ENCODE results near the gene RAB4A.
"Not testable (repeated sequence)": the region's sequence is repeated elsewhere in the genome, so short reads cannot be mapped to it uniquely, and the experiment has no call there.

The RAB4A gene

DNA sequence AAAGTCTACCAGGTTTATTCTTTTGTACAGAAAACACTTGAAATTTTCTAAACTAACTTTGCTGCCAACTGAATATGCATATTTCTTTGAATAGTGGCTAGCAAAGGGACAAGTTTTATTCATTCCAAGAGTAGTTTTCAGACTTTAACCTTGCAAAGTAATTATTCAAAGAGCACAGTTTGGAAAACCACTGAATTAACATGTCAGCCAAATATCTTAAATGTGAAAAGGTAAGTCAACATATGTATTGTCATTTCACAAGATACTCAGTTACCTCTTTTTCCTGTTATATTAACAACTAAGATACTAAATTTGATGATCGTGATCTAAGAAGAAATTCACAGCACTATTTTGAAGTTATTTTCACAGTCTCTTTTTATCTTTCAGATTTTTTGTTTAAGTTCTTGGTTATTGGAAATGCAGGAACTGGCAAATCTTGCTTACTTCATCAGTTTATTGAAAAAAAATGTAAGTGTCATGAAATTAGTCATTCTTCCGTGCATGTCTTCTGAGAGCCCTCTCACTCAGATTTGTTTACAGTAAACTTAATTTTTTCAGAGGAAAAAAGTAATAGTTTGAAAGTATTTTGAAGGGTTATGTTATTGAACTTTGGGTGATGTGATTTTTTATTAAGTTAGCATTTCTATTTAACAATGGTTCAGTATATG is 15.3 kb downstream of the RAB4A start:
- no peak overlapping the region for H2AFZ ChIP-seq (ENCODE audit: low read length)
- no peaks in the 10 kb centered on the region for H3K9me2 ChIP-seq (replicated peaks; ENCODE audit: insufficient read depth, low read length)
- H3K4me3 ChIP-seq (ENCODE audit: low read length) = no peak overlapping the region
- H3K9ac ChIP-seq (ENCODE audit: low read length) = no peak overlapping the region
- 0 out of 2 replicates have a peak, but pooled peaks cover 3% of the 10 kb centered on the region for H4K20me1 ChIP-seq (ENCODE audit: insufficient read depth, low read length)
- H3F3A ChIP-seq (ENCODE audit: insufficient read depth, low read length) = no peaks in the 10 kb centered on the region
- no peaks in the 10 kb centered on the region for H3K4me1 ChIP-seq (ENCODE audit: low read length)
- H3K9me3 ChIP-seq (replicated peaks; ENCODE audit: insufficient read depth, low read length) = no peaks in the 10 kb centered on the region
- TF ChIP-seq EZH2 (optimal IDR thresholded peaks at IDR 0.05; ENCODE audit: low read depth, low read length) = no peak
- TF ChIP-seq EZH2phosphoT487 (IDR thresholded peaks at IDR 0.05; ENCODE audit: low read length) = no peak
- TF ChIP-seq, protein P1, sequence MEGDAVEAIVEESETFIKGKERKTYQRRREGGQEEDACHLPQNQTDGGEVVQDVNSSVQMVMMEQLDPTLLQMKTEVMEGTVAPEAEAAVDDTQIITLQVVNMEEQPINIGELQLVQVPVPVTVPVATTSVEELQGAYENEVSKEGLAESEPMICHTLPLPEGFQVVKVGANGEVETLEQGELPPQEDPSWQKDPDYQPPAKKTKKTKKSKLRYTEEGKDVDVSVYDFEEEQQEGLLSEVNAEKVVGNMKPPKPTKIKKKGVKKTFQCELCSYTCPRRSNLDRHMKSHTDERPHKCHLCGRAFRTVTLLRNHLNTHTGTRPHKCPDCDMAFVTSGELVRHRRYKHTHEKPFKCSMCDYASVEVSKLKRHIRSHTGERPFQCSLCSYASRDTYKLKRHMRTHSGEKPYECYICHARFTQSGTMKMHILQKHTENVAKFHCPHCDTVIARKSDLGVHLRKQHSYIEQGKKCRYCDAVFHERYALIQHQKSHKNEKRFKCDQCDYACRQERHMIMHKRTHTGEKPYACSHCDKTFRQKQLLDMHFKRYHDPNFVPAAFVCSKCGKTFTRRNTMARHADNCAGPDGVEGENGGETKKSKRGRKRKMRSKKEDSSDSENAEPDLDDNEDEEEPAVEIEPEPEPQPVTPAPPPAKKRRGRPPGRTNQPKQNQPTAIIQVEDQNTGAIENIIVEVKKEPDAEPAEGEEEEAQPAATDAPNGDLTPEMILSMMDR (IDR thresholded peaks at IDR 0.05; ENCODE audit: low read length) = no peak
- DNase-seq = no peak
- no peak overlapping the region for H3K27ac ChIP-seq (ENCODE audit: low read length)
- no peak overlapping the region for H3K4me2 ChIP-seq (ENCODE audit: low read depth, low read length)
- peaks cover 51% of the 10 kb centered on the region for H3K79me2 ChIP-seq (ENCODE audit: low read length)
- no peaks in the 10 kb centered on the region for H3K36me3 ChIP-seq (replicated peaks; ENCODE audit: insufficient read depth, low read length)
- no peaks in the 10 kb centered on the region for H3K27me3 ChIP-seq (replicated peaks; ENCODE audit: insufficient read depth, low read length)

DNA sequence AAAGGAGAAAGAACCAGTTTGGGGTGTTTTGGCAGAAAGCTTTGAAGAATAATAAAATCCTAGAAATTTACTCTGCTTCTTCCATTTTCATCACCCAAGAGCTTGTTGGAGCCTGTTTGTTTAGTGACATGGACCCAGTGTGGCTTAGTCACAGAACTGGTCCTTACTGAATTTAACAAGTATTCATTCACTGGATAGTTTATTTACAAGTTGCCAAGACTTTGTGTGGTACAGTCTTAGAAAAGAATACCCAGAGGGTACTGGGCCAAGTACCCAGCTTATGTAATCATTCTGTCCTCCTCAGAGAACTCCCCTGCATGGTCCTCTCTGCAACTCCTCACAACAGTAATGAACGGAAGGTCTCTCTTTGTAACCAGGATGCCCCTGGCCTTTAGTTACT is 16.4 kb downstream of the RAB4A start:
- Histone ChIP-seq H3K9me3 (replicated peaks; ENCODE audit: insufficient read depth, low read length) (no peaks in the 10 kb centered on the region), H3K9ac (ENCODE audit: low read length) (no peak overlapping the region), H3K36me3 (replicated peaks; ENCODE audit: insufficient read depth, low read length) (no peaks in the 10 kb centered on the region), H3K4me3 (ENCODE audit: low read length) (no peak overlapping the region), H3F3A (ENCODE audit: insufficient read depth, low read length) (no peaks in the 10 kb centered on the region), H3K27me3 (replicated peaks; ENCODE audit: insufficient read depth, low read length) (no peaks in the 10 kb centered on the region), H3K27ac (ENCODE audit: low read length) (no peak overlapping the region), H2AFZ (ENCODE audit: low read length) (no peak overlapping the region), H3K9me2 (replicated peaks; ENCODE audit: insufficient read depth, low read length) (no peaks in the 10 kb centered on the region), H3K4me2 (ENCODE audit: low read depth, low read length) (no peak overlapping the region), H3K4me1 (ENCODE audit: low read length) (no peaks in the 10 kb centered on the region), H3K79me2 (ENCODE audit: low read length) (peaks cover 43% of the 10 kb centered on the region), H4K20me1 (ENCODE audit: insufficient read depth, low read length) (0 out of 2 replicates have a peak, but pooled peaks cover 3% of the 10 kb centered on the region)
- TF ChIP-seq EZH2phosphoT487 (IDR thresholded peaks at IDR 0.05; ENCODE audit: low read length) = no peak
- no peak for DNase-seq

DNA sequence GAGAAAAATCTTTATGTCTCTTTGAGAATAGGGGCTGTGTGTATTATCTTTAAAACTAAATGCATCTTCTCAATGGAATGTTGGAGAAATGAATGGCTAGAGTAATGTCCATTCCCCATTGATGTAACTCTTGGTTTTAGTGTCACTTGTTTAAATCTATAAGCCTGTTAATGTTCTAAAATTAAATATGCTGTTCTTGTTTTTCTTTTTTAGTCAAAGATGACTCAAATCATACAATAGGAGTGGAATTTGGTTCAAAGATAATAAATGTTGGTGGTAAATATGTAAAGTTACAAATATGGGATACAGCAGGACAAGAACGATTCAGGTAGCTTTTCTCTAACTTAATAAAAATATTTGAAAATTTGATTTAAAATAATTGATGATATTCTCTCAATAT is 17.6 kb downstream of the RAB4A start:
- Histone ChIP-seq H3K9me2 (replicated peaks; ENCODE audit: insufficient read depth, low read length) (no peaks in the 10 kb centered on the region), H3K4me1 (ENCODE audit: low read length) (no peaks in the 10 kb centered on the region), H3K9me3 (replicated peaks; ENCODE audit: insufficient read depth, low read length) (no peaks in the 10 kb centered on the region), H3K27ac (ENCODE audit: low read length) (no peak overlapping the region), H2AFZ (ENCODE audit: low read length) (no peak overlapping the region), H4K20me1 (ENCODE audit: insufficient read depth, low read length) (0 out of 2 replicates have a peak, but pooled peaks cover 3% of the 10 kb centered on the region), H3K27me3 (replicated peaks; ENCODE audit: insufficient read depth, low read length) (no peaks in the 10 kb centered on the region), H3F3A (ENCODE audit: insufficient read depth, low read length) (no peaks in the 10 kb centered on the region), H3K4me2 (ENCODE audit: low read depth, low read length) (no peak overlapping the region), H3K4me3 (ENCODE audit: low read length) (no peak overlapping the region), H3K79me2 (ENCODE audit: low read length) (peaks cover 30% of the 10 kb centered on the region), H3K9ac (ENCODE audit: low read length) (no peak overlapping the region), H3K36me3 (replicated peaks; ENCODE audit: insufficient read depth, low read length) (no peaks in the 10 kb centered on the region)
- no peak for DNase-seq
- TF ChIP-seq, protein P1 (IDR thresholded peaks at IDR 0.05; ENCODE audit: low read length) = no peak
- TF ChIP-seq EZH2 (optimal IDR thresholded peaks at IDR 0.05; ENCODE audit: low read depth, low read length) (no peak), EZH2phosphoT487 (IDR thresholded peaks at IDR 0.05; ENCODE audit: low read length) (no peak)

DNA sequence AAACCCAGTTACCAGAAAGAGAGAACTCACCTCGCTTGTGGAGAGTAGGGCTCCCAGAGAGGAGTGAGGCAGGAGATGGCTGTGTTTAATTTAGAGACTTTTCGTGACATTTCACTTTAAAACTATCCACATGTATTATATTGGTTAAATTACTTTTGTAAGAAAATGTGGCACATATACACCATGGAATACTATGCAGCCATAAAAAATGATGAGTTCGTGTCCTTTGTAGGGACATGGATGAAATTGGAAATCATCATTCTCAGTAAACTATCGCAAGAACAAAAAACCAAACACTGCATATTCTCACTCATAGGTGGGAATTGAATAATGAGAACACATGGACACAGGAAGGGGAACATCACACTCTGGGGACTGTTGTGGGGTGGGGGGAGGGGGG is 20.8 kb downstream of the RAB4A start:
- not testable (repeated sequence) for DNase-seq; H3K27me3 ChIP-seq (replicated peaks; ENCODE audit: insufficient read depth, low read length); H3K9ac ChIP-seq (ENCODE audit: low read length); H4K20me1 ChIP-seq (ENCODE audit: insufficient read depth, low read length); H3K79me2 ChIP-seq (ENCODE audit: low read length); H3K27ac ChIP-seq (ENCODE audit: low read length); H3K4me3 ChIP-seq (ENCODE audit: low read length); H3K36me3 ChIP-seq (replicated peaks; ENCODE audit: insufficient read depth, low read length); H3K9me3 ChIP-seq (replicated peaks; ENCODE audit: insufficient read depth, low read length); H3K4me1 ChIP-seq (ENCODE audit: low read length); H3K4me2 ChIP-seq (ENCODE audit: low read depth, low read length); H2AFZ ChIP-seq (ENCODE audit: low read length); H3K9me2 ChIP-seq (replicated peaks; ENCODE audit: insufficient read depth, low read length); H3F3A ChIP-seq (ENCODE audit: insufficient read depth, low read length)

Data from MM.1S (cell line).